Measurements from ENCODE around the gene TUSC2. TPM values are rescaled to one million over a fixed set of nuclear protein-coding genes. Genes with fewer than 3 reads are reported as not detected.
"Not testable (repeated sequence)": the region's sequence is repeated elsewhere in the genome, so short reads cannot be mapped to it uniquely, and the experiment has no call there.

Gene TUSC2
- total RNA-seq, 4 donors from 2014 or later: 28.7 to 63.7 (median 42.3) TPM

- TF ChIP-seq CTCF (IDR thresholded peaks at IDR 0.05): no peak
- no peak for TF ChIP-seq POLR2A (IDR thresholded peaks at IDR 0.05)
- no peak overlapping the region for H3K4me3 ChIP-seq (replicated peaks in 1 of 3)
- intact Hi-C loops (cut with DNase I): no loop called here
- 94 to 95% methylated on average over 11 to 18 of the region's 28 CpGs for WGBS, 2 donors
- H3K27me3 ChIP-seq: no peaks in the 10 kb centered on the region
- no peak for DNase-seq
- H3K9me3 ChIP-seq: no peaks in the 10 kb centered on the region
- no peak overlapping the region for H3K27ac ChIP-seq
- peaks cover 26 to 28% of the 10 kb centered on the region in 2 donors for H3K36me3 ChIP-seq
- peaks cover 6 to 10% of the 10 kb centered on the region in 2 donors for H3K4me1 ChIP-seq
These were observed 41.4 kb downstream of the TUSC2 start for GRCh38 chr3:50286322-50287227.

DNA sequence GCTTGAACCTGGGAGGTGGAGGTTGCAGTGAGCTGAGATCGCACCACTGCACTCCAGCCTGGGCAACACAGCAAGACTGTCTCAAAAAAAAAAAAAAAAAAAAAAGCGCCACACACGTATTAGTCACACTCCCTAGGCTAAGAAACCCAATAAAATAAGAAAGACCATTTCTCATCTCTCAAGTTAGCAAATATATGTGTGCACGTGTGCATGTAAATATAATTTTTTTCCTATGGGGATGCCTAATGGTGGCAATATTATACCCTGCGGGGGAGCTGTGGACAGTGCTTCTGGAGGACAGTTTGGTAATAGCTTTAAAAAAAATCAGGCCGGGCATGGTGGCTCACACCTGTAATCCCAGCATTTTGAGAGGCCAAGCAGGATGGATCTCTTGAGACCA lies 43.9 kb downstream of the TUSC2 start:
- intact Hi-C loops (cut with DNase I); H3K4me3 ChIP-seq (replicated peaks in 1 of 3); DNase-seq; H3K27me3 ChIP-seq; H3K9me3 ChIP-seq; H3K27ac ChIP-seq; H3K4me1 ChIP-seq: not testable (repeated sequence)
- 89 to 90% methylated on average over 6 of the region's 6 CpGs for WGBS, 2 donors
- H3K36me3 ChIP-seq: peaks cover 18 to 19% of the 10 kb centered on the region in 2 donors

GRCh38 chr3:50279255-50280016 lies 48.6 kb downstream of the TUSC2 start:
- H3K9me3 ChIP-seq: no peaks in the 10 kb centered on the region
- H3K4me1 ChIP-seq: peaks cover 0 to 2% of the 10 kb centered on the region in 2 donors
- TF ChIP-seq POLR2A (IDR thresholded peaks at IDR 0.05) (no peak), CTCF (IDR thresholded peaks at IDR 0.05) (no peak)
- no peak overlapping the region for H3K27ac ChIP-seq
- no peaks in the 10 kb centered on the region for H3K36me3 ChIP-seq
- 86 to 88% methylated on average over 8 of the region's 8 CpGs for WGBS, 2 donors
- no peak overlapping the region for H3K4me3 ChIP-seq (replicated peaks in 1 of 3)
- H3K27me3 ChIP-seq: no peaks in the 10 kb centered on the region
- intact Hi-C loops (cut with DNase I): no loop called here
- no peak for DNase-seq

- intact Hi-C loops (cut with DNase I): no loop called here
- Histone ChIP-seq H3K9me3 (no peaks in the 10 kb centered on the region), H3K27me3 (no peaks in the 10 kb centered on the region), H3K27ac (no peak within 1 kb of the TSS), H3K4me3 (replicated peaks in 1 of 3) (no peak within 1 kb of the TSS), H3K4me1 (peaks cover under 1 to 8% of the 10 kb centered on the region in 2 donors), H3K36me3 (no peaks in the 10 kb centered on the region)
- 89% methylated on average over 1 of the region's 2 CpGs; no CpG with 5 or more reads in 1 of the 2 donors for WGBS, 2 donors
- DNase-seq: no peak
- TF ChIP-seq POLR2A (IDR thresholded peaks at IDR 0.05) (no peak), CTCF (IDR thresholded peaks at IDR 0.05) (no peak)
These were observed 49.2 kb downstream of the TUSC2 start, which contains the start of gene LSMEM2 for GRCh38 chr3:50278880-50279224. Gene LSMEM2, plus strand, starts transcription at chr3:50279087. Its CDS starts 27 bp downstream, at chr3:50279114.

- Histone ChIP-seq H3K4me1 (peaks cover 6 to 14% of the 10 kb centered on the region in 2 donors), H3K27ac (no peak overlapping the region), H3K9me3 (no peaks in the 10 kb centered on the region), H3K27me3 (no peaks in the 10 kb centered on the region), H3K36me3 (no peaks in the 10 kb centered on the region), H3K4me3 (replicated peaks in 1 of 3) (no peak overlapping the region)
- TF ChIP-seq CTCF (IDR thresholded peaks at IDR 0.05) (no peak), POLR2A (IDR thresholded peaks at IDR 0.05) (no peak)
- DNase-seq: no peak
- intact Hi-C loops (cut with DNase I): no loop called here
- WGBS, 2 donors: 77 to 91% methylated on average over 4 of the region's 4 CpGs
These were observed 49.7 kb downstream of the TUSC2 start for GRCh38 chr3:50278123-50278879.

All from thyroid gland (tissue), 4 donors.